Urothelium cell line (cell line): ENCODE results near the gene VIPAS39.

Experiments used
- DNase-seq: peaks from one replicate; pipeline ENCODE4 v3.0.0; 2011; ENCODE audit warnings: low spot score, mixed read lengths
- FAIRE-seq: peaks from 2 replicates; lab custom pipeline; 2011; peaks lifted over from hg19 to GRCh38; lab: Jason Lieb, UNC

VIPAS39 gene

DNA sequence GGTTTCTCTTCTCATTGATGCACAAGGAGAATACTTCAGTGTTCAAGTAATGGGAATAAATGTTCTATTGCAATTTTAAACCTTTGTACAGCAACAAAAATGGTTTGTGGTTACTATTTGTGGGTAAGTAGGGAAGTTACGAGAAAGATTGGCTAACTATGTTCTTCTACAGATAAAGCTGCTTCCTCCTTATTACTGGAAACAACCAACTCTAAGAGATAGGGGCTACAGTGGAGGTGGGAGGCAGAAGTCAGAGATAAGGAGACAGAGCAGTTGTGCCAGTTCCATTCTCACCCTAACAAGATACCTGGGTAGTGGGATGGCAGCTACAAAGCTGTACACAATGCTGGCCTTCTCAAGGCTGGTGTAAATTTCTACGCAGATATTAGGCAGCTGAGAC, 50.2 kb downstream of the VIPAS39 start:
- DNase-seq (no peak), FAIRE-seq (no peak)

- no peak for FAIRE-seq
- DNase-seq: no peak
Observed at GRCh38 chr14:77406718-77407117, 50.7 kb downstream of the VIPAS39 start.

- DNase-seq: no peak
- FAIRE-seq: no peak
Observed at GRCh38 chr14:77406086-77406485, 51.3 kb downstream of the VIPAS39 start.

DNA sequence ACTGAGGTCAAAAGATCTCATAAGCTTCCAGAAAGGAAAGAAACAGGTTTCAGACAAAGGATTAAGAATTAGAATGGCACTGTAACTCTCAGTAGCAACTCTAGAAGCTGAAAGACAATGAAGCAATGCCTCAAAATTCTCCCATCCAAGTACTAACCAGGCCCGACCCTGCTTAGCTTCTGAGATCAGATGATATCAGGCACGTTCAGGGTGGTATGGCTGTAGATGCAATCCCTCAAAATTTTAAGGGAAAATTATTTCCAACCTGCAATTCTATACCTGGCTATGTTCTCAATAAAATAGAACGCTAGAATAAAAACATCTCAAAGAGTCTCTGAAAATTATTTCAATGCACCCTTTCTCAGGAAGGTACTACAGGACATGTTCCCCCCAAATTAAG, 53.6 kb downstream of the VIPAS39 start:
- DNase-seq (no peak), FAIRE-seq (no peak)

GRCh38 chr14:77400216-77400615, 57.2 kb downstream of the VIPAS39 start:
- FAIRE-seq: no peak

GRCh38 chr14:77390188-77390587, 67.2 kb downstream of the VIPAS39 start:
- no peak for FAIRE-seq

More at GRCh38 chr14:77400216-77400615, 57.2 kb downstream of the VIPAS39 start:
- no peak for DNase-seq

GRCh38 chr14:77378701-77379100, 78.7 kb downstream of the VIPAS39 start:
- FAIRE-seq: no peak
- no peak for DNase-seq

More at GRCh38 chr14:77390188-77390587, 67.2 kb downstream of the VIPAS39 start:
- no peak for DNase-seq

DNA sequence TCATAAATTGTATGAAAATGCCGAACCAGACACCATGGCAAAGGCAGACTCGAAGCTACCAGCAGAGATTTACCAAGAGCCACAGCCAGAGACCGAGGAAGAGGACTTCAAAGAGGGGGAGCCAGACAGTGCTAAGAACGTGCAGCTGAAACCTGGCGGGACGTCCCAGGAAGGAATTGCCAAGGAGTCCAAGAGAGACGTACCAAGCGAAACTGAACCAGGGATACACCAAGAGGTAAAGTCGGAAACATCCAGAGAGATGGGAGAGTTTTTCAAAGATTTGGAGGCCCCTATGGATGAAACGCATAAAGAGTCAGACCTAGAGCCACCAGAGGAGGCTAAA, 79.9 kb downstream of the VIPAS39 start:
- FAIRE-seq: no peak

DNA sequence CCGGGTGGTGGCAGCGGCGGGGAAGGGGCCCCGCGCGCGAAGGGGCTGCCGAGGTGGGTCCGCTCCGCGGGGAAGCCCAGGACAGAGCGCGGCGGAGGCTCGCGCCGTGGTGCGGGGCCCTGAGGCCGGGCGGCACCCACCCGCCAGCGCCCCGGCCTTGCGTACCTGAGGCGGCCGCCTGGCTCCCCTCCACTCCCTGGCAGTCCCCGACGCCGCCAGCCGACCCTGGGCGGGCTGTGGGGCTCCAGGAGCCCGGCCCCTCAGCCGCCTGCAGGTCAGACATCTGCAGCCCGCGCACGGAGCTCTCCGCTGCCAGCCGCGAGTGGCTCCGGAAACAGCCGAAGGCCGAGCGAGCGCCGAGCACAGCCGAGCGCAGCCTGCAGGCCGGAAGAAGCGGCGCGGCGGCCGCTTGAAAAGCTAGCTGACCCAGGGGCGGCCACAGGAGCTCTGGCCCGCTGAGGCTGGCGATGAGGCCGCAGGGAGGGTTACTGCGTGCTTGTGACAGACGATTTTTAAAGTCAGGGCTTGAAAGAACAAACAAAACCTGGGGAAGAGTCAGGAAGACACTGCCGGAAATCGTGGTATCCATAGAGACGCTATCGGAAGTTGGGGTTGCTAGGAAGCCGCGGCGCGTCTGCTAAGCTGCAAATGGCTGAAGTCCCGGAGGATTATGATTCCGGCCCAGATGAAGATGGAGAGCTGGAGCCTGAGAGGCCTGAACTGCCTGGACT, 80.5 kb downstream of the VIPAS39 start, which contains the start of the genes SAMD15 and TMED8:
SAMD15 (plus strand) TSS at position 609 of the 731 bp plus-strand sequence; CDS start at position 649, 40 bp downstream.
TMED8 (minus strand) TSS at position 324 of the 731 bp plus-strand sequence; CDS start at position 283, 41 bp downstream.
- FAIRE-seq (no peak), DNase-seq (peak; percentile 96)

More for the DNA sequence above, 79.9 kb downstream of the VIPAS39 start:
- no peak for DNase-seq
